T-helper 1 cell treated with Interleukin-12 subunit alpha and Interleukin-12 subunit beta and Interleukin-4 antibody, amounts not matched to agents 30 ng/mL and 1 ng/mL, for 36 hours (primary cell): ENCODE measurements around the gene VIPR2. TPM values are rescaled to one million over a fixed set of nuclear protein-coding genes. Genes with fewer than 3 reads are reported as not detected.

ENCODE experiments used
- intact Hi-C: fragments of 100-400 bp; cut with micrococcal nuclease; formaldehyde crosslinking; loops from one replicate; pipeline ENCODE4 v1.15.1; 2024
- total RNA-seq: library from RNA; stranded (reverse); gene quantifications from 2 replicates; pipeline ENCODE4 v1.2.3, GENCODE V29; 2022

Gene VIPR2
- total RNA-seq, 1 donor from 2014 or later, result 0.56 TPM

- intact Hi-C loops, result no loop called here
Observed at GRCh38 chr7:159121476-159121875, 23.2 kb downstream of the VIPR2 start.

DNA sequence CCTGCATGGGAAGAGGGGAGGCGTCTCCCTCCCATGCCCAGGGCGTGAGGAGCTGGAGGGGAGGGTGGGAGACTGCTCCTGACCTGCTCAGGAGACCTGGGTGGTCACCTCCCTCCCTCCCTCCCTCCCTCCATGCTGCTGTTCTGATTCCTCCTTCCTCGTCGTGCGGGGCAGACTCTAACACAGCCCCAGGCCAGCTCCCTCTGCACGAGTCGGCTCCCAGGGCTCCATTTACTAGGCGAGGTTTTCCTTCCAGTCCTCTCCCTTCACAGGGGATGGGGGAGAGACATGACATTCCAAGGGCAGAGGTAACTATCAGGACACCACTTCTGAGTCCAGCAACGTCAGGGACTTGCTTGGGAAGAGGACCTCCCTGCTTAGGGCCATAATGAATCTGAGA, 23.6 kb downstream of the VIPR2 start:
- intact Hi-C loops, result no loop called here

- intact Hi-C loops, result no loop called here
Observed at GRCh38 chr7:159120540-159120919, 24.1 kb downstream of the VIPR2 start.

DNA sequence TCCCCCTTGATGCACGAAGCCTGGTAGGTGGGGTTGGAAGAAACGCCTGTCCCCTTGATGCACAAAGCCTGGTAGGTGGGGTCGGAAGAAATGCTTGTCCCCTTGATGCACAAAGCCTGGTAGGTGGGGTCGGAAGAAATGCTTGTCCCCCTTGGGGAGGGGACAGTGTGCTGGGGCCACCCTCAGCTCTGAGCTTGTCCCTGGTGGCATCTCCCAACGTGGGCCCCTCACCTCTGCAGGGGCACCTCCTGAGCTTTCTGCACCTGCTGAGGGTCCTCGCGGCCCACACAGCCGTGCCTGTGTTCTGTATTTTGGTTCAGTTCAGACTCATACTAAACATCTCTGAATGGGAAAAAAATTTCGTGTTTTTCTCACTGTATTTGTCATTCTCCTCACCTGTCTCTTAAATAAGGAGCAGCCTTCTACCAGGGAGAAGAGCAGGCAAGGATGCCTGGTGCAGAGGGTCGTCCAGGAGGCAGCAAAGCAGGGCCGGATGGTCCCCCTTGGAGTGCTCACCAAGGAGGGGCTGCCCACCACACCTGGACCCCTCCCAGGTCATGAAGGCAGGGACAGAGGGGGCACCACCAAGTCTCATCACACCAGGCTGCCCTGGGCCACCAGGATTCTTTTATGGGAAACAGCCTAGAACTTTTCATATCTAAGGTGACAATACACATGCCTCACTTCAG, 24.7 kb downstream of the VIPR2 start:
- intact Hi-C loops, result no loop called here

- intact Hi-C loops, result no loop called here
Observed at GRCh38 chr7:159119026-159119741, 25.5 kb downstream of the VIPR2 start.

DNA sequence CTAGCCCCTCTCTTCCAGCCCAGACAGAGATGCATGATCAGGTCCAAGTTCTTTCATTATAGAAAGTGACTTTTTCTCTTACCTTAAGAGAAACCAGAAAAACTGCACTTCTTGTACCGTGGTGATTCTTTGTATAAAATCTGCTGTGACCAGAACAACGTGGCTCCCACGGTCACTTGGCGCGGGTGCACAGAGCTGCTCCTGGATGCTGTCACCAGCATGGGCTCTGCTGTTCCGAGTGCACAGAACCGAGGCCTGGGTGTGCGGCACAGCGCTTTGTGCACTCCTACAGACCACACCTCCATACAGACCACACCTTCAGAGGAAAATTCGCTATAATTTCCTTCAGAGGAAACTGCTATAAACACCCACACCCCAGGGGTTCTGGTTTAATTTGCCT, 26.0 kb downstream of the VIPR2 start:
- intact Hi-C loops, result no loop called here

- intact Hi-C loops, result no loop called here
Observed at GRCh38 chr7:159118197-159118595, 26.5 kb downstream of the VIPR2 start.

GRCh38 chr7:159117366-159118196, 27.1 kb downstream of the VIPR2 start:
- intact Hi-C loops, result no loop called here

DNA sequence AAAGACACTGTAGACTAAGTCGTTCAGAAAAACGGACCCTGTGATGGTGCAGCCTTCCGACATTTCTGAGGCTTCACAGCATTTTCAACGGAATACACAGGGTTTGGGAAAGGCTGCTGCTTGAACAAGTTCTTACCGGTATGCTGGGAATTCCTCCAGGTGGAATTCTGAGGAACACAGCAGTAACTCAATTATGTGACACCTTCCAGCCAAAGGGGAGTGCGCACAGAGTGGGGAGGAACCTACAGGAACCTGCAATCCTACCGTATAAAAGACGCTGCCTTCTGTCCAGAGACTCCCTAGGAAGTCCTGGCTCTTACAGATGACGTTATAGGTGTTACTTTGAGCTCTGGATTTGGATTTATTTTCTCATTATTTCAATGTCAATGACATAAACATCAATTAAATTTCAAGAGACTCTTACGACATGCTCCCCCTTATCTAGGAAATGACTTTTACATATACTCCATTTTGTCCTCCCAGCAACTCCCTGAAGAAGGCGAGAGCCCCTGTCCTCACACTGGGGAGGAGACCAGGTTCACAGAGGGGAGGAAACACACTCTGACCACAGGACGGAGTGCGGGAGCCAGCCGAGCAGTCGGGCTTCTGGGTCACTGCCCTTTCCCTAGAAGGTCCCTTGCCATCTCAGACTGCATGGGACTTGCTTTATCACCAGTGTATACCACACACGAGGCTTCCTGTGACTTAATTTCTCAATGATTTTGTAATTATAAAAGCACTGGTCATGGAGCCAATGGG, 27.9 kb downstream of the VIPR2 start:
- intact Hi-C loops, result no loop called here

DNA sequence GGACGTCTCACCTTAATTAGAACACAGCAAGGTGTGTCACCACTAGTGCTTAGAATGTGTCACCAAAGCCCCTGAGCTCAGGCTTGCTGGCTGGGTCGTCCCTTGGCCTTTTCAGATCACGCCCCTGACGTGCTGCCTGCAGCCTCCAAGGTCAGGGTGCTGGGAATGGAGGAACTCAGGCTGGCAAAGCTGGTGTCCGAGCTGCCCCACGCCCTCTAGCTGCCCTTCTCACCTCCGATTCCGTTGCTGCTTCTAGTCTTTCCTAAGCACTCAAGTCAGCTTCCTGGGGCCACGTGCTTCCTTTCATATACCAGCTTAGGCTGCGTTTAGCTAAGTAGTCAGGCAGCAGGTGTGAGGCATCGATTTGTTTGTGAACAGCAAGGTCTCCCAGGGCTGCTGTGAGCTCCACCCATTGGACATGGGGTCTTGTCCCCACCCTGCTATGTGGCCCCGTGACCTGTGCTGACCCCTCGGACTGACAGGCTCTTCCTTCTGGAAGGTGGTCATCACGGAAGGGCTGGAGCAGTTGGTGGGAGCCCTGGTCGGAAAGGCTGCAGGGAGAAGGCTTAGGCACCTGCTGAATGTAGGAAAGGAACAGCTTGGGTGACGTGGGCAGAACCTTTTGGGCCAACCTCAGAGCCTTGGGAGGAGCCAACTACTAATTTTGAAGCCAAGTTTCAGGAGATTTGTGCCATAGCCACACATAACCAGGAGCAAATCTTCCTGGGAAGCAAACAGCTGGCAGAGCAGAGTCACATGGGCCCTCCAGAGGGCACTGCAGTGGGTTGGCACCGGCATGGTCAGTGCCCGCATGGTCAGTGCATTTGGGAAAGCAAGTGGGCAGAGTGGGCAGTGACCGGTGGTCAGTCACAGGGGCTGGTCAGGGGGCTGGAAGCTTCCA, 28.8 kb downstream of the VIPR2 start:
- intact Hi-C loops, result no loop called here

DNA sequence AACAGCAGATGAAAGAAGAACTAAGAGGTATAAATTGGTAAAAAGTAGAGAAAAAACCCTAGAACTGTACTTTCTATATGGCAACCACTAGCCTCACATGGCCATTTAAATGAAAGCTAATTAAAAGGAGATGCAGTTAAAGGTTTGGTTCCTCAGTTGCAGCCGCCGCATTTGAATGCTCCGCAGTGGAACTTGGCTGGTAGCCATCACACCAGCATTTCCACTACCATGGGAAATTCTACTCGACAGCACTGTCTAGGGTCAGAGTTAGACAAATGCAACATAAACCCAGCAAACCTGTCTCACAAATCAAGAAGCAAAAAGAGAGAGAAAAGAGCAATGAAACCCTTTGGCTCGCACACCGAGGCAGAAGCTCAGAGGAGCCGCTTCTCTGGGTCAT, 29.7 kb downstream of the VIPR2 start:
- intact Hi-C loops, result no loop called here

DNA sequence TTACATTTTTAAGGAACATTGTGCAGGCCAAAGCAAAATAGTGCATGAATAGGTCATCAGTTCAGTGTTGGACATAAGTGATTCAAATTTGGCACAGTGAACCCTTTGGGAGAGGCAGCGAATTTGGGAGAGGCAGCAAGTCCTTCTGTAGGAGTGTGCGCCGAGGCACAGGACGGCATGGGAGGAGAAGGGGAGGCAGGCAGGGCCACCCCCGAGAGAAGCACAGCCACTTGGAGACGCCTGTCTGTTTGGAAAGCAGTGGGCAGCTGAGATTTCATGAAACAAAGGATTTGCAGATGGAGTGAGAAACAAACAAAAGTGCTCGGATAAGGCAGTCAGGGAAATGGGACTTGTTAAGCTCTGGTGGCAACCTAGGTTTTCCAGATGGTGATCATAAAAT, 30.6 kb downstream of the VIPR2 start:
- intact Hi-C loops, result no loop called here

DNA sequence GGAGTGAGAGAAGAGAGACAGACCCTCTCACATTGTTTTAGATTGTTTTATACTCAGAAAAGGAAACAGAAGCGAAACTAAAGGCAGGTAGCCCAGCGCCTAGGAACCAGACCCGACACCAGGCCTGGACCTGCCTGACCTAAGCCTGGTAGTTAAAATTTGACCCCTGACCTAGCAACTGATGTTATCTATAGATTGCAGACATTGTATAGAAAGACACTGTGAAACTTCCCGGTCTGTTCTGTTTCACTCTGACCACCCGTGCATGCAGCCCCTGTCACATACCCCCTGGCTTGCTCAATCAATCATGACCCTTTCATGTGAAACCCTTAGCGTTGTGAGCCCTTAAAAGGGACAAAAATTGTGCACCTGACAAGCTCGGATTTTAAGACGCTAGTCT, 31.6 kb downstream of the VIPR2 start:
- intact Hi-C loops, result no loop called here

DNA sequence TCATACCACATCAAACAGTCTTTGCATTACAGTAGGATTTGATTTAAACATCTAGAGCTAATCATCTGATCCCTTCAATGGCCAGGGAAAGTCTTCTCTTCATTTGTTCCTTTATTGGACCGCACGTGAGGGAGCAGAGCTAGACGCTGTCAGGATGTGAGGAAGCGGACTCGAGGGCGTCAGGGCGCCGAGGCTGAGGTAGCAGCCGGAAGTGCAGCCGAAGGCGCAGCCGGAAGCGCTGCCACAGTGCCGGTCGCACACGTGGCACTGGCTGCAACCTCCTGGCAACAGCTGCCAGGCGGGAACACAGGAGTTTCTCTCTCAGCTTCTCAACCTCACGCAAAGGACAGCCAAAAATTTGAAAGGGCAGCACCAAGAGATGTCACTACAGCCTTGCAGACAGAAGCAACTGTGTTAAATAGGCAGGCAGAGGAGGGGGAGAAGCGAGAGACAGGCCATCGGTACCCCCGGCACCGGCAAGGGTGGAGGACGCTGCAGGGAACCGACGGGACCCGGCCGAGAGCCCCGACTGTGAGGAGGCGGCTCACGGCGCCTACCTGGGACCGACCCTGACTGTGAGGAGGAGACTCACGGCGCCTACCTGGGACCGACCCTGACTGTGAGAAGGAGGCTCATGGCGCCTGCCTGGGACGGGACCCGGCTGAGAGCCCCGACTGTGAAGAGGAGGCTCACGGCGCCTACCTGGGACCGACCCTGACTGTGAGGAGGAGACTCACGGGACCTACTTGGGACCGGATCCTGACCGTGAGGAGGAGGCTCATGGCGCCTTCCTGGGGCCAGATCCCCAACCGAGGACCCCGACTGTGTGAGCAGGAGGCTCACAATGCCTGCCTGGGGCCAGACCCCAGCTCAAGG, 32.3 kb downstream of the VIPR2 start:
- intact Hi-C loops, result no loop called here

GRCh38 chr7:159109653-159110035, 35.0 kb downstream of the VIPR2 start:
- intact Hi-C loops, result no loop called here

- intact Hi-C loops, result no loop called here
Observed at GRCh38 chr7:159108941-159109652, 35.6 kb downstream of the VIPR2 start.

GRCh38 chr7:159108491-159108890, 36.2 kb downstream of the VIPR2 start:
- intact Hi-C loops, result no loop called here

- intact Hi-C loops, result no loop called here
Observed at GRCh38 chr7:159107161-159107892, 37.3 kb downstream of the VIPR2 start.
